ENCODE data around the gene C4orf50. TPM values are rescaled to one million over a fixed set of nuclear protein-coding genes. Genes with fewer than 3 reads are reported as not detected.
"Not testable (repeated sequence)": the region's sequence is repeated elsewhere in the genome, so short reads cannot be mapped to it uniquely, and the experiment has no call there.

C4orf50 gene
- total RNA-seq, 1 donor from 2014 or later = 1.4 TPM

GRCh38 chr4:6017030-6017429 is 1.2 kb downstream of the C4orf50 start:
- DNase-seq (ENCODE audit: low spot score) = no peak

- no peak for DNase-seq (ENCODE audit: low spot score)
Observed at GRCh38 chr4:6013564-6013963, 4.7 kb downstream of the C4orf50 start.

GRCh38 chr4:6012200-6012599 is 6.0 kb downstream of the C4orf50 start:
- no peak for DNase-seq (ENCODE audit: low spot score)

GRCh38 chr4:6011686-6012085 is 6.5 kb downstream of the C4orf50 start:
- DNase-seq (ENCODE audit: low spot score) = no peak

GRCh38 chr4:6011271-6011671 is 7.0 kb downstream of the C4orf50 start:
- DNase-seq (ENCODE audit: low spot score) = no peak

- no peak for DNase-seq (ENCODE audit: low spot score)
Observed at GRCh38 chr4:6010789-6011188, 7.4 kb downstream of the C4orf50 start.

- no peak for DNase-seq (ENCODE audit: low spot score)
Observed at GRCh38 chr4:6009452-6009851, 8.8 kb downstream of the C4orf50 start.

- DNase-seq (ENCODE audit: low spot score) = no peak
Observed at GRCh38 chr4:6008766-6009385, 9.4 kb downstream of the C4orf50 start.

GRCh38 chr4:6008092-6008551 is 10.1 kb downstream of the C4orf50 start:
- no peak for DNase-seq (ENCODE audit: low spot score)

- DNase-seq (ENCODE audit: low spot score) = no peak
Observed at GRCh38 chr4:6005175-6005574, 13.1 kb downstream of the C4orf50 start.

- DNase-seq (ENCODE audit: low spot score) = not testable (repeated sequence)
Observed at GRCh38 chr4:6003485-6003884, 14.7 kb downstream of the C4orf50 start.

- no peak for DNase-seq (ENCODE audit: low spot score)
Observed at GRCh38 chr4:6002926-6003325, 15.3 kb downstream of the C4orf50 start.

GRCh38 chr4:6002492-6002833 is 15.8 kb downstream of the C4orf50 start:
- DNase-seq (ENCODE audit: low spot score) = no peak

GRCh38 chr4:6001680-6002491 is 16.3 kb downstream of the C4orf50 start:
- DNase-seq (ENCODE audit: low spot score) = no peak

- no peak for DNase-seq (ENCODE audit: low spot score)
Observed at GRCh38 chr4:5999830-6000365, 18.3 kb downstream of the C4orf50 start.

- DNase-seq (ENCODE audit: low spot score) = no peak
Observed at GRCh38 chr4:5999356-5999755, 18.9 kb downstream of the C4orf50 start.

- peak; percentile 74 for DNase-seq (ENCODE audit: low spot score)
Observed at GRCh38 chr4:5998333-5998936, 19.8 kb downstream of the C4orf50 start.

GRCh38 chr4:5996641-5997040 is 21.6 kb downstream of the C4orf50 start:
- DNase-seq (ENCODE audit: low spot score) = no peak

- no peak for DNase-seq (ENCODE audit: low spot score)
Observed at GRCh38 chr4:5995901-5996623, 22.2 kb downstream of the C4orf50 start.

GRCh38 chr4:5993876-5994811 is 24.1 kb downstream of the C4orf50 start:
- DNase-seq (ENCODE audit: low spot score) = no peak

GRCh38 chr4:5993346-5993745 is 24.9 kb downstream of the C4orf50 start:
- not testable (repeated sequence) for DNase-seq (ENCODE audit: low spot score)
